PC-3 (cell line): ENCODE results near the gene SYT13.
"Not testable (repeated sequence)": the region's sequence is repeated elsewhere in the genome, so short reads cannot be mapped to it uniquely, and the experiment has no call there.

Source experiments
- EZH2 ChIP-seq: fragments of 300-600 bp; sonication (generic); IDR thresholded peaks from one replicate; pipeline ENCODE4 v1.6.1; 2017; ENCODE audit warnings: antibody characterized with exemption, mild to moderate bottlenecking, low read length; ENCODE audit not compliant: unreplicated experiment
- TF ChIP-seq, protein P1 (sequence below): fragments of 300-600 bp; sonication (generic); conservative IDR thresholded peaks from 2 replicates; pipeline ENCODE4 v1.5.1; 2017; ENCODE audit warnings: antibody characterized with exemption, low read depth, mild to moderate bottlenecking, low read length

DNA sequence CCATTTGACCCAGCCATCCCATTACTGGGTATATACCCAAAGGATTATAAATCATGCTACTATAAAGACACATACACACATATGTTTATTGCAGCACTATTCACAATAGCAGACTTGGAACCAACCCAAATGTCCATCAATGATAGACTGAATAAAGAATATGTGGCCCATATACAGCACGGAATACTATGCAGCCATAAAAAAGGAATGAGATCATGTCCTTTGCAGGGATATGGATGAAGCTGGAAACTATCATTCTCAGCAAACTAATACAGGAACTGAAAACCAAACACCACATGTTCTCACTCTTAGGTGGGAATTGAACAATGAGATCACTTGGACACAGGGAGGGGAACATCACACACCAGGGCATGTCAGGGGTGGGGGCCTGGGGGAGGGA, 36.8 kb downstream of the SYT13 start:
- TF ChIP-seq, protein P1, sequence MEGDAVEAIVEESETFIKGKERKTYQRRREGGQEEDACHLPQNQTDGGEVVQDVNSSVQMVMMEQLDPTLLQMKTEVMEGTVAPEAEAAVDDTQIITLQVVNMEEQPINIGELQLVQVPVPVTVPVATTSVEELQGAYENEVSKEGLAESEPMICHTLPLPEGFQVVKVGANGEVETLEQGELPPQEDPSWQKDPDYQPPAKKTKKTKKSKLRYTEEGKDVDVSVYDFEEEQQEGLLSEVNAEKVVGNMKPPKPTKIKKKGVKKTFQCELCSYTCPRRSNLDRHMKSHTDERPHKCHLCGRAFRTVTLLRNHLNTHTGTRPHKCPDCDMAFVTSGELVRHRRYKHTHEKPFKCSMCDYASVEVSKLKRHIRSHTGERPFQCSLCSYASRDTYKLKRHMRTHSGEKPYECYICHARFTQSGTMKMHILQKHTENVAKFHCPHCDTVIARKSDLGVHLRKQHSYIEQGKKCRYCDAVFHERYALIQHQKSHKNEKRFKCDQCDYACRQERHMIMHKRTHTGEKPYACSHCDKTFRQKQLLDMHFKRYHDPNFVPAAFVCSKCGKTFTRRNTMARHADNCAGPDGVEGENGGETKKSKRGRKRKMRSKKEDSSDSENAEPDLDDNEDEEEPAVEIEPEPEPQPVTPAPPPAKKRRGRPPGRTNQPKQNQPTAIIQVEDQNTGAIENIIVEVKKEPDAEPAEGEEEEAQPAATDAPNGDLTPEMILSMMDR: not testable (repeated sequence)
- not testable (repeated sequence) for TF ChIP-seq EZH2
